Measurements from ENCODE around the gene SHISAL2A.

Gene SHISAL2A

DNA sequence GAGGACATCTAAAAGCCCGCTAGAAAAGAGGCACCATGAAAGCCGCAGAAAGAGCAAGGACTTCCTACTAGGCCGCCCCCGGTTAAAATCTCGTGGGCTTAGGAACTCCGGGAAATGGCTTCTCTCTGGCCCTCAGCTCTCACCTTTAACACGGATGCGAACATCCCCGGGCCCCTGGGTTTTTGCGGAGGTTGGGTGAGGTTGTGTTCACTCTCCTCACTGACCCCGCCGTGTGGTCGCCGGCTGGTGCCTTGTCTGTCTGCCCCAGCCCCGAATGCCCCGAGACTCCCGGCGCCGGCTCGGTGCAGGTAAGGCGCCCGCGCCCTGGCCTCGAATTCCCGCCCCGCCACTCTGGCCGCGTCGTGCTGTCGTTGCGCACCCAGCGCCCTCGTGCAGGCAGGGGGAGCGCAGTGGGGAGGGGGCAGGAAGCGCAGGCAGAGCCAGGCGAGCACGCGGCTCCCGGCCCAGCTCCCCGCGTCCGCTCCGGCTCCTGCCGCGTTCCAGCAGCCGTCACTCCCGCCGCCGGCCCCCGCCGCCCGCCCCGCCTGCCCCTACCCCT is at the start of gene SHISAL2A:
TSS of gene SHISAL2A (plus strand) at position 437 of the 559 bp plus-strand sequence. CDS start 326 bp downstream, outside the sequence.
- Histone ChIP-seq H3K4me3 (ENCODE audit: low read length) (peak within 1 kb of the TSS; percentile 69), H3K36me3 (ENCODE audit: control insufficient read depth, low read length) (no peaks in the 10 kb centered on the region; the same call in 1 of the 2 replicates), H3K4me1 (ENCODE audit: control insufficient read depth, low read length) (peaks cover 61% of the 10 kb centered on the region), H3K4me2 (ENCODE audit: low read length) (peak within 1 kb of the TSS; percentile 76), H3K9me2 (replicated peaks; ENCODE audit: control insufficient read depth, low read length) (no peaks in the 10 kb centered on the region), H3F3A (ENCODE audit: control insufficient read depth, insufficient read depth) (peaks cover 15% of the 10 kb centered on the region), H4K20me1 (ENCODE audit: control insufficient read depth, insufficient read depth, low read depth, low read length) (no peaks in the 10 kb centered on the region), H3K27ac (ENCODE audit: low read depth, low read length) (no peak within 1 kb of the TSS), H3K27me3 (ENCODE audit: control insufficient read depth, low read length) (peaks cover 18% of the 10 kb centered on the region), H3K9me3 (ENCODE audit: control insufficient read depth, insufficient read depth, low read length) (no peaks in the 10 kb centered on the region), H3K79me2 (ENCODE audit: control insufficient read depth, low read length) (no peaks in the 10 kb centered on the region)
- no peak for TF ChIP-seq EZH2phosphoT487 (IDR thresholded peaks at IDR 0.05; ENCODE audit: borderline replicate concordance, low read length)
- TF ChIP-seq, protein P1, sequence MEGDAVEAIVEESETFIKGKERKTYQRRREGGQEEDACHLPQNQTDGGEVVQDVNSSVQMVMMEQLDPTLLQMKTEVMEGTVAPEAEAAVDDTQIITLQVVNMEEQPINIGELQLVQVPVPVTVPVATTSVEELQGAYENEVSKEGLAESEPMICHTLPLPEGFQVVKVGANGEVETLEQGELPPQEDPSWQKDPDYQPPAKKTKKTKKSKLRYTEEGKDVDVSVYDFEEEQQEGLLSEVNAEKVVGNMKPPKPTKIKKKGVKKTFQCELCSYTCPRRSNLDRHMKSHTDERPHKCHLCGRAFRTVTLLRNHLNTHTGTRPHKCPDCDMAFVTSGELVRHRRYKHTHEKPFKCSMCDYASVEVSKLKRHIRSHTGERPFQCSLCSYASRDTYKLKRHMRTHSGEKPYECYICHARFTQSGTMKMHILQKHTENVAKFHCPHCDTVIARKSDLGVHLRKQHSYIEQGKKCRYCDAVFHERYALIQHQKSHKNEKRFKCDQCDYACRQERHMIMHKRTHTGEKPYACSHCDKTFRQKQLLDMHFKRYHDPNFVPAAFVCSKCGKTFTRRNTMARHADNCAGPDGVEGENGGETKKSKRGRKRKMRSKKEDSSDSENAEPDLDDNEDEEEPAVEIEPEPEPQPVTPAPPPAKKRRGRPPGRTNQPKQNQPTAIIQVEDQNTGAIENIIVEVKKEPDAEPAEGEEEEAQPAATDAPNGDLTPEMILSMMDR (IDR thresholded peaks at IDR 0.05; ENCODE audit: low read depth, low read length, poor library complexity, severe bottlenecking): no peak

DNA sequence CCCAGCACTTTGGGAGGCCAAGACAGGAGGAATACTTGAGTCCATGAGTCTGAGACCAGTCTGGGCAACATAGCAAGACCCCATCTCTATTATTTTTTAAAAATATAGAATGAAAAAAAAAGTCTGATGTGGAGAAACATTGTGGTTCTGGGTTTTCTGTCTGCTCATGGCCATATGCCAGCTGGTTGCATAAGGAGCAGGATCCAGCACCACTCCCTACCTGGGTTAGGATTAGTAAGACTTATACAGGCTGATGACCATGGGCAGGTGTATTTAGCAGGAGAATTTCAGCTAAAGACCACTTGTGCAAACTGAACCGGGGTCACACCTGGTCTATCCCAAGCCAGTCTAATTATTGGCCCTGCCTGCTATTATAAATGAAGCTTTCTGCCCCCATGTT is 47.5 kb upstream of the SHISAL2A start:
- Histone ChIP-seq H3K4me2 (ENCODE audit: low read length) (no peak overlapping the region), H3K79me2 (ENCODE audit: control insufficient read depth, low read length) (no peaks in the 10 kb centered on the region), H3K4me1 (ENCODE audit: control insufficient read depth, low read length) (peaks cover 12% of the 10 kb centered on the region), H3F3A (ENCODE audit: control insufficient read depth, insufficient read depth) (no peaks in the 10 kb centered on the region), H3K27me3 (ENCODE audit: control insufficient read depth, low read length) (no peaks in the 10 kb centered on the region), H3K27ac (ENCODE audit: low read depth, low read length) (no peak overlapping the region), H3K4me3 (ENCODE audit: low read length) (no peak overlapping the region), H3K9me3 (ENCODE audit: control insufficient read depth, insufficient read depth, low read length) (no peaks in the 10 kb centered on the region), H3K36me3 (ENCODE audit: control insufficient read depth, low read length) (no peaks in the 10 kb centered on the region), H4K20me1 (ENCODE audit: control insufficient read depth, insufficient read depth, low read depth, low read length) (no peaks in the 10 kb centered on the region), H3K9me2 (replicated peaks; ENCODE audit: control insufficient read depth, low read length) (no peaks in the 10 kb centered on the region)
- TF ChIP-seq, protein P1 (IDR thresholded peaks at IDR 0.05; ENCODE audit: low read depth, low read length, poor library complexity, severe bottlenecking): no peak
- TF ChIP-seq EZH2phosphoT487 (IDR thresholded peaks at IDR 0.05; ENCODE audit: borderline replicate concordance, low read length): no peak

DNA sequence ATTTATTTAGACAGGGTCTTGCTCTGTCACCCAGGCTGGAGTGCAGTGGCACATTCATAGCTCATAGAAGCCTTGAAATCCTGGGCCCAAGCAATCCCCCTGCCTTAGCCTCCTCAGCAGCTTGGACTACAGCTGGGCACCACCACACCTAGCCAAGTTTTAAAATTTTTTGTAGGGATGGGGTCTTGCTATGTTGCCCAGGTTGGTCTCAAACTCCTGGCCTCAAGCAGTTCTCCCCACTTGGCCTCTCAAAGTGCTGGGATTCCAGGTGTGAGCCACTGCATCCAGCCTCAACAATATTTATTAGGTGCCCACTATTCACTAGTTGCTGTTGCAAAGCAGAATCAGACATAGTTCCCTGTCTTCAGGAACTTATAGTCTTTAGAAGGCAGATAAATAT is 44.9 kb upstream of the SHISAL2A start:
- Histone ChIP-seq H3K27me3 (ENCODE audit: control insufficient read depth, low read length) (no peaks in the 10 kb centered on the region), H3K9me3 (ENCODE audit: control insufficient read depth, insufficient read depth, low read length) (no peaks in the 10 kb centered on the region), H3K79me2 (ENCODE audit: control insufficient read depth, low read length) (no peaks in the 10 kb centered on the region), H3K27ac (ENCODE audit: low read depth, low read length) (no peak overlapping the region), H3K9me2 (replicated peaks; ENCODE audit: control insufficient read depth, low read length) (no peaks in the 10 kb centered on the region), H3K4me2 (ENCODE audit: low read length) (no peak overlapping the region), H3K36me3 (ENCODE audit: control insufficient read depth, low read length) (no peaks in the 10 kb centered on the region), H3F3A (ENCODE audit: control insufficient read depth, insufficient read depth) (peaks cover 7% of the 10 kb centered on the region), H3K4me1 (ENCODE audit: control insufficient read depth, low read length) (peaks cover 28% of the 10 kb centered on the region), H3K4me3 (ENCODE audit: low read length) (no peak overlapping the region), H4K20me1 (ENCODE audit: control insufficient read depth, insufficient read depth, low read depth, low read length) (no peaks in the 10 kb centered on the region)
- TF ChIP-seq EZH2phosphoT487 (IDR thresholded peaks at IDR 0.05; ENCODE audit: borderline replicate concordance, low read length): no peak
- TF ChIP-seq, protein P1 (IDR thresholded peaks at IDR 0.05; ENCODE audit: low read depth, low read length, poor library complexity, severe bottlenecking): no peak

Data from DOHH2 (cell line).